Tibial nerve (tissue), 3 donors: ENCODE measurements around the gene SMIM22.

Source experiments
- CTCF ChIP-seq, 5 experiments: fragments of 200-600 bp in 3 of 5; fragments of 450-650 bp in 2 of 5; sonication (generic) in 3 of 5; IDR thresholded peaks; one replicate each; pipeline ENCODE4 v1.5.1; 2016 to 2019; ENCODE audit warnings: antibody characterized with exemption in 5 of 5, mild to moderate bottlenecking in 3 of 5, moderate library complexity in 2 of 5
- POLR2A ChIP-seq, 2 donors: fragments of 450-650 bp; IDR thresholded peaks; one replicate each; pipeline ENCODE4 v1.6.1; 2017; ENCODE audit warnings: antibody characterized with exemption in 2 of 2, mild to moderate bottlenecking in 2 of 2, moderate library complexity in 2 of 2

GRCh38 chr16:4832698-4833343, 37.7 kb downstream of the SMIM22 start:
- no peak for TF ChIP-seq CTCF (IDR thresholded peaks at IDR 0.05)
- TF ChIP-seq POLR2A (IDR thresholded peaks at IDR 0.05) = no peak
